SU-DHL-6 (cell line): ENCODE data around the gene PGM2.

Experiments
- EZH2phosphoT487 ChIP-seq: fragments of 200-600 bp; sonication (generic), shearing (Covaris generic); conservative IDR thresholded peaks from 2 replicates; pipeline ENCODE4 v1.6.1; 2018; ENCODE audit warnings: mild to moderate bottlenecking, antibody characterized with exemption, low read length, moderate library complexity, mixed read lengths
- TF ChIP-seq, protein P1 (sequence below): fragments of 200-600 bp; sonication (generic); IDR thresholded peaks from one replicate; pipeline ENCODE4 v1.5.1; 2017; ENCODE audit warnings: antibody characterized with exemption, mild to moderate bottlenecking, low read length, moderate library complexity; ENCODE audit not compliant: insufficient read depth, poor library complexity, severe bottlenecking

DNA sequence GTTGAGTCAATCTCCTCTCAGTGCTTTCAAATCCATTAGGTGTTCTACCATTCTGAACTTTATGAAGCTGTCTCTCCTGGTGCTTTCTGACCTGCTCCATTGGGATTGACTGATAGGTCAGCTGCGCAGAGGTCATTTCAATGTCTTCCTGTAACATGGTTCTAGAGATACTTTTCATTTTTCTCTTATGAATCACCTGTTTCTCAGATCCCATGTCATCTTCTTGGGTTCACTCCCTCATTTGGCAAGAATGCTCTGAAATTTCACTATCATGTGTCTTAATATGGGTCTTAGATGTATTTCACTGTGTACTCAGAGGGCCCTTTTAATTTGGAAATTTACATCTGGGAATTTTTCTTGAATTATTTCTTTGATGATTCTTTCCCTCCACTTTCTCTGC, 13.8 kb upstream of the PGM2 start:
- TF ChIP-seq, protein P1, sequence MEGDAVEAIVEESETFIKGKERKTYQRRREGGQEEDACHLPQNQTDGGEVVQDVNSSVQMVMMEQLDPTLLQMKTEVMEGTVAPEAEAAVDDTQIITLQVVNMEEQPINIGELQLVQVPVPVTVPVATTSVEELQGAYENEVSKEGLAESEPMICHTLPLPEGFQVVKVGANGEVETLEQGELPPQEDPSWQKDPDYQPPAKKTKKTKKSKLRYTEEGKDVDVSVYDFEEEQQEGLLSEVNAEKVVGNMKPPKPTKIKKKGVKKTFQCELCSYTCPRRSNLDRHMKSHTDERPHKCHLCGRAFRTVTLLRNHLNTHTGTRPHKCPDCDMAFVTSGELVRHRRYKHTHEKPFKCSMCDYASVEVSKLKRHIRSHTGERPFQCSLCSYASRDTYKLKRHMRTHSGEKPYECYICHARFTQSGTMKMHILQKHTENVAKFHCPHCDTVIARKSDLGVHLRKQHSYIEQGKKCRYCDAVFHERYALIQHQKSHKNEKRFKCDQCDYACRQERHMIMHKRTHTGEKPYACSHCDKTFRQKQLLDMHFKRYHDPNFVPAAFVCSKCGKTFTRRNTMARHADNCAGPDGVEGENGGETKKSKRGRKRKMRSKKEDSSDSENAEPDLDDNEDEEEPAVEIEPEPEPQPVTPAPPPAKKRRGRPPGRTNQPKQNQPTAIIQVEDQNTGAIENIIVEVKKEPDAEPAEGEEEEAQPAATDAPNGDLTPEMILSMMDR, result no peak
- no peak for TF ChIP-seq EZH2phosphoT487
